H1 (cell line): ENCODE measurements around the gene RAET1G. TPM values are rescaled to one million over a fixed set of nuclear protein-coding genes. Genes with fewer than 3 reads are reported as not detected.

ENCODE experiments used
- CTCF ChIA-PET: fragments of 300-600 bp; sonication (Branson Sonifier 250); formaldehyde crosslinking; loops from one replicate; lab custom pipeline; 2021; ENCODE audit not compliant: partially characterized antibody; lab: Charles Lee
- POLR2A ChIA-PET: fragments of 300-600 bp; sonication (Branson Sonifier 250); formaldehyde crosslinking; loops from one replicate; lab custom pipeline; 2021; ENCODE audit warnings: inconsistent platforms; ENCODE audit not compliant: partially characterized antibody; lab: Charles Lee
- DNase-seq, 2 experiments: peaks; one replicate each; pipeline versions ENCODE4 v3.0.0 to v3.0.0-alpha.2; 2010 to 2022; ENCODE audit warnings: low spot score in 2 of 2, low read depth in 1 of 2, mixed read lengths in 1 of 2
- FAIRE-seq: peaks from 2 replicates; lab custom pipeline; 2011; peaks lifted over from hg19 to GRCh38; lab: Jason Lieb, UNC
- H2AFZ ChIP-seq: 2 replicates; pipeline ENCODE4 v1.8.1; 2012; ENCODE audit warnings: low read length, inconsistent platforms
- H2AK5ac ChIP-seq: 2 replicates; pipeline ENCODE4 v1.6.1; 2013; ENCODE audit warnings: low read depth, low read length
- H2BK120ac ChIP-seq: replicated peaks from 2 replicates; pipeline ENCODE3; 2013; ENCODE audit warnings: low read depth, low read length, inconsistent platforms
- H2BK12ac ChIP-seq: 2 replicates; pipeline ENCODE4 v1.6.1; 2013; ENCODE audit warnings: low read depth, low read length
- H2BK15ac ChIP-seq: 2 replicates; pipeline ENCODE4 v1.6.1; 2013; ENCODE audit warnings: low read length
- H2BK20ac ChIP-seq: 2 replicates; pipeline ENCODE4 v1.6.1; 2013; ENCODE audit warnings: low read length
- H2BK5ac ChIP-seq: 2 replicates; pipeline ENCODE4 v1.6.1; 2013; ENCODE audit warnings: low read depth, low read length
- H3K14ac ChIP-seq: 2 replicates; pipeline ENCODE4 v1.6.1; 2013; ENCODE audit warnings: inconsistent platforms; ENCODE audit not compliant: insufficient read length
- H3K18ac ChIP-seq: 2 replicates; pipeline ENCODE4 v1.6.1; 2013; ENCODE audit warnings: low read length; ENCODE audit errors: extremely low read depth
- H3K23ac ChIP-seq: 2 replicates; pipeline ENCODE4 v1.6.1; 2013; ENCODE audit warnings: inconsistent platforms; ENCODE audit not compliant: insufficient read length
- H3K23me2 ChIP-seq: 2 replicates; pipeline ENCODE4 v1.6.1; 2013; ENCODE audit warnings: low read depth, low read length
- H3K27ac ChIP-seq: 2 replicates; pipeline ENCODE4 v1.6.1; 2011; ENCODE audit warnings: low read depth, low read length, inconsistent platforms
- H3K27me3 ChIP-seq, 4 experiments: replicated peaks in 1 of 4; 1 replicate in 1 of 4; 2 replicates in 3 of 4; pipeline versions ENCODE4 v1.6.1 to v1.8.1; 2011 to 2013; ENCODE audit warnings: low read length in 3 of 4, mild to moderate bottlenecking in 3 of 4, inconsistent platforms in 2 of 4, mixed read lengths in 2 of 4, moderate library complexity in 1 of 4; ENCODE audit not compliant: control insufficient read depth in 3 of 4, insufficient read depth in 3 of 4; ENCODE audit errors: extremely low read depth in 1 of 4
- H3K36me3 ChIP-seq, 4 experiments: 2 replicates each; pipeline versions ENCODE4 v1.6.1 to v1.8.1; 2011 to 2013; ENCODE audit warnings: mild to moderate bottlenecking in 4 of 4, low read length in 3 of 4, moderate library complexity in 2 of 4, control low read depth in 1 of 4, inconsistent platforms in 1 of 4; ENCODE audit not compliant: insufficient read depth in 4 of 4, control insufficient read depth in 2 of 4
- H3K4ac ChIP-seq: replicated peaks from 2 replicates; pipeline ENCODE3; 2013; ENCODE audit warnings: low read length, low read depth, mixed read lengths, inconsistent platforms; ENCODE audit not compliant: insufficient read length
- H3K4me1 ChIP-seq, 4 experiments: replicated peaks in 1 of 4; 1 replicate in 1 of 4; 2 replicates in 3 of 4; pipeline versions ENCODE4 v1.6.1 to v1.8.1; 2011 to 2013; ENCODE audit warnings: low read length in 3 of 4, inconsistent platforms in 2 of 4, mixed read lengths in 1 of 4; ENCODE audit not compliant: insufficient read depth in 4 of 4, control insufficient read depth in 3 of 4
- H3K4me2 ChIP-seq, 2 experiments: 2 replicates each; pipeline versions ENCODE4 v1.6.1 to v1.8.1; 2011 to 2013; ENCODE audit warnings: low read depth in 2 of 2, low read length in 2 of 2, control low read depth in 1 of 2, inconsistent platforms in 1 of 2, mild to moderate bottlenecking in 1 of 2; ENCODE audit not compliant: insufficient read depth in 1 of 2
- H3K4me3 ChIP-seq, 4 experiments: fragments of 200-600, 300-600 bp in 1 of 4; sonication (generic), shearing (Covaris generic), sonication (Bioruptor Twin) in 1 of 4; 2 replicates each; pipeline versions ENCODE4 v1.5.1 to v1.8.1; 2011 to 2016; ENCODE audit warnings: low read length in 4 of 4, low read depth in 3 of 4, control low read depth in 2 of 4, inconsistent platforms in 2 of 4, mild to moderate bottlenecking in 2 of 4, mixed read lengths in 1 of 4, moderate library complexity in 1 of 4; ENCODE audit not compliant: insufficient read depth in 2 of 4; ENCODE audit errors: extremely low read depth in 1 of 4
- H3K56ac ChIP-seq: replicated peaks from 2 replicates; pipeline ENCODE3; 2013; ENCODE audit warnings: low read depth, mild to moderate bottlenecking, mixed read lengths, low read length, inconsistent platforms; ENCODE audit not compliant: insufficient read length
- H3K79me1 ChIP-seq: 2 replicates; pipeline ENCODE4 v1.6.1; 2013; ENCODE audit warnings: low read depth, low read length, control low read depth
- H3K79me2 ChIP-seq, 2 experiments: 2 replicates each; pipeline versions ENCODE4 v1.6.1 to v1.8.1; 2012 to 2013; ENCODE audit warnings: low read length in 2 of 2, mild to moderate bottlenecking in 2 of 2, inconsistent platforms in 1 of 2; ENCODE audit not compliant: insufficient read depth in 2 of 2, control insufficient read depth in 1 of 2
- H3K9ac ChIP-seq, 4 experiments: replicated peaks in 1 of 4; 1 replicate in 1 of 4; 2 replicates in 3 of 4; pipeline versions ENCODE4 v1.6.1 to v1.8.1; 2011 to 2013; ENCODE audit warnings: low read depth in 3 of 4, low read length in 3 of 4, control low read depth in 2 of 4, mild to moderate bottlenecking in 2 of 4, moderate library complexity in 2 of 4, inconsistent platforms in 1 of 4; ENCODE audit errors: extremely low read depth in 1 of 4
- H3K9me3 ChIP-seq, 2 experiments: 2 replicates each; pipeline versions ENCODE4 v1.6.1 to v1.8.1; 2012 to 2013; ENCODE audit warnings: mild to moderate bottlenecking in 2 of 2, moderate library complexity in 2 of 2, control low read depth in 1 of 2, inconsistent platforms in 1 of 2, low read depth in 1 of 2, low read length in 1 of 2, mixed read lengths in 1 of 2; ENCODE audit not compliant: insufficient read depth in 2 of 2
- H4K20me1 ChIP-seq, 2 experiments: replicated peaks in 1 of 2; 2 replicates each; pipeline versions ENCODE3 to v1.8.1; 2011 to 2013; ENCODE audit warnings: inconsistent platforms in 2 of 2, low read length in 2 of 2, mild to moderate bottlenecking in 1 of 2; ENCODE audit not compliant: insufficient read depth in 2 of 2, control insufficient read depth in 1 of 2
- H4K5ac ChIP-seq: 2 replicates; pipeline ENCODE4 v1.6.1; 2013; ENCODE audit warnings: low read length, low read depth, mixed read lengths, inconsistent platforms; ENCODE audit not compliant: insufficient read length
- H4K8ac ChIP-seq: 2 replicates; pipeline ENCODE4 v1.8.0; 2013; ENCODE audit warnings: mild to moderate bottlenecking, moderate library complexity, low read length, inconsistent platforms; ENCODE audit not compliant: insufficient read depth; ENCODE audit errors: extremely low read depth
- H4K91ac ChIP-seq: replicated peaks from 2 replicates; pipeline ENCODE3; 2013; ENCODE audit warnings: low read length, mixed read lengths, inconsistent platforms; ENCODE audit not compliant: insufficient read length
- ATF2 ChIP-seq: IDR thresholded peaks from 2 replicates; pipeline ENCODE4 v1.6.1; 2012; ENCODE audit warnings: low read length, inconsistent platforms
- BACH1 ChIP-seq: IDR thresholded peaks from 2 replicates; pipeline ENCODE4 v1.6.1; 2012; ENCODE audit warnings: low read length, improper control_type of control experiment
- CHD2 ChIP-seq: IDR thresholded peaks from 2 replicates; pipeline ENCODE4 v1.6.1; 2012; ENCODE audit warnings: low read length, improper control_type of control experiment
- CTBP2 ChIP-seq: IDR thresholded peaks from 2 replicates; pipeline ENCODE4 v1.7.0; 2011; ENCODE audit warnings: borderline replicate concordance, mild to moderate bottlenecking, moderate library complexity, mixed read lengths, low read length; ENCODE audit not compliant: insufficient read depth, insufficient read length
- MAFK ChIP-seq: IDR thresholded peaks from 2 replicates; pipeline ENCODE4 v1.6.1; 2012; ENCODE audit warnings: low read depth, mild to moderate bottlenecking, improper control_type of control experiment, low read length
- RNF2 ChIP-seq: fragments of 200-900, 300-1000 bp; sonication (generic); IDR thresholded peaks from 2 replicates; pipeline ENCODE4 v1.7.1; 2016; ENCODE audit warnings: borderline replicate concordance, low read depth, mild to moderate bottlenecking, antibody characterized with exemption, low read length; ENCODE audit not compliant: poor library complexity, severe bottlenecking; ENCODE audit errors: missing control alignments
- RXRA ChIP-seq: IDR thresholded peaks from 2 replicates; pipeline ENCODE4 v1.6.1; 2011; ENCODE audit warnings: low read depth, mild to moderate bottlenecking, low read length, moderate library complexity; ENCODE audit not compliant: insufficient read depth
- SP1 ChIP-seq: IDR thresholded peaks from 2 replicates; pipeline ENCODE4 v1.6.1; 2011; ENCODE audit warnings: low read depth, low read length
- WGBS, 2 experiments: shearing (Covaris generic) in 1 of 2; methylation state at CpG; one replicate each; pipeline versions ENCODE4 v1.1.6 to v1.1.7; 2013 to 2015; ENCODE audit warnings: low lambda C conversion rate in 2 of 2, mixed read lengths in 2 of 2, inconsistent platforms in 1 of 2, low coverage in 1 of 2, missing lambda C conversion rate in 1 of 2; ENCODE audit not compliant: insufficient replicate concordance in 2 of 2, insufficient coverage in 1 of 2, insufficient read length in 1 of 2; ENCODE audit errors: extremely low coverage in 1 of 2, missing lambda C conversion rate in 1 of 2; 5-methylcytosine and 5-hydroxymethylcytosine counted together
- polyA plus RNA-seq, 7 experiments: library from polyadenylated mRNA; depleted of rRNA in 3 of 7; stranded (reverse) in 5 of 7; unstranded in 2 of 7; fragments of >200 nt in 5 of 7; fragments of 200-250 nt in 2 of 7; gene quantifications; 1 replicate in 5 of 7; 2 replicates in 1 of 7; 4 replicates in 1 of 7; pipeline versions ENCODE4 v1.2.1 to v1.2.3, GENCODE V29; 2011 to 2013; ENCODE audit warnings: missing spikeins in 2 of 7, mixed read lengths in 2 of 7
- total RNA-seq: library from RNA; stranded (reverse); fragmentation: NEBNext Ultra II Directional; extraction: Animal tissue kit (Norgen Biotek cat#: 25700); gene quantifications from 2 replicates; pipeline ENCODE4 v1.2.1, GENCODE V29; 2021

The RAET1G gene
- total and polyA plus RNA-seq, 2 of the 8 experiments (the other 6 are each of a cell fraction or from before 2014, with no cell fraction given) = 0.08 TPM; not detected in 1

DNA sequence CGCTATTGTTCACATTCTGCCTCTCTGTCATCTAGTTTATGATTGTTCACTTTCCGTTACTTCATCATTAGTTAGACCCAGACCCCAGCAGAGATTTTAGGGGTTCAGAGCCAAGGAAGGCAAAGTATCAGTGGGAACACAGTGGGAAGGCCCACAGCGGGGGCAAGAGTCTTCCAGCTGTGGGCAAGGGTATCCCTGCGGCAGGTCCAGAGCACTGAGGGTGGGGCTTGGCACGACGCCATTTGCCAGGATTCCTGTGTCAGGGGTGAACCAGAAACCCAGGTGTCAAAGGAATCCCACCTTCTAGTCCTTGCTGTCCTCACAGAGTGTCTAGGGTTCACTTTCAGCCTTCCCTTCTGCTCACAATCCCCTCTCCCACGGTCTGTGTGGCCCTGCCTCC is 38.3 kb downstream of the RAET1G start:
- no peaks in the 10 kb centered on the region for H3K36me3 ChIP-seq
- WGBS, 2 experiments = 80% methylated on average over 7 of the region's 7 CpGs; no CpG with 5 or more reads in 1 of the 2 experiments
- no peak overlapping the region for H2AK5ac ChIP-seq
- no peak overlapping the region for H3K56ac ChIP-seq
- H3K4me2 ChIP-seq = peak overlapping the region; percentile 22 to 46; a peak in 3 of 4 replicates
- no peak overlapping the region for H3K4ac ChIP-seq
- H4K5ac ChIP-seq = no peak overlapping the region
- 0 out of 2 replicates have a peak overlapping the region, but pooled peaks have one; percentile 6 for H3K18ac ChIP-seq
- H2AFZ ChIP-seq = peak overlapping the region; percentile 81; the same call in 1 of the 2 replicates
- no peak overlapping the region for H2BK15ac ChIP-seq
- H3K79me1 ChIP-seq = no peaks in the 10 kb centered on the region
- no peak overlapping the region for H3K27ac ChIP-seq
- no peak overlapping the region for H2BK20ac ChIP-seq
- DNase-seq (no peak), FAIRE-seq (no peak)
- H3K9me3 ChIP-seq = no peaks in the 10 kb centered on the region
- no peak overlapping the region; a peak in 1 of 8 replicates for H3K4me3 ChIP-seq
- no peak overlapping the region for H2BK12ac ChIP-seq
- no peaks in the 10 kb centered on the region for H4K20me1 ChIP-seq
- H4K91ac ChIP-seq = no peak overlapping the region
- no peak overlapping the region for H2BK120ac ChIP-seq
- H3K27me3 ChIP-seq = peaks cover 0 to 3% (median 0%) of the 10 kb centered on the region in 4 experiments; a peak in 2 of 7 replicates
- H3K14ac ChIP-seq = no peak overlapping the region
- H3K4me1 ChIP-seq = no peaks in the 10 kb centered on the region; a peak in 1 of 7 replicates
- no peaks in the 10 kb centered on the region for H3K23me2 ChIP-seq
- ChIA-PET POLR2A (no interaction called here), CTCF (interaction anchor here (1.0 to 1.9 kb wide), 6 partner anchors 10 to 45 kb away, joined by 3 to 7 read pairs (median 4); no protein-coding TSS in a partner anchor)
- H3K9ac ChIP-seq = no peak overlapping the region
- H4K8ac ChIP-seq = no peak overlapping the region
- no peak overlapping the region for H3K23ac ChIP-seq
- H2BK5ac ChIP-seq = no peak overlapping the region
- H3K79me2 ChIP-seq = no peaks in the 10 kb centered on the region
- TF ChIP-seq CHD2 (no peak), CTBP2 (no peak), MAFK (no peak), SP1 (no peak), ATF2 (no peak), RXRA (no peak), BACH1 (no peak), RNF2 (no peak)
